ENCODE results near the gene NDOR1. TPM values are rescaled to one million over a fixed set of nuclear protein-coding genes. Genes with fewer than 3 reads are reported as not detected.

NDOR1 gene
- total RNA-seq, 2 donors from 2014 or later: 6.7 to 8.1 TPM

DNA sequence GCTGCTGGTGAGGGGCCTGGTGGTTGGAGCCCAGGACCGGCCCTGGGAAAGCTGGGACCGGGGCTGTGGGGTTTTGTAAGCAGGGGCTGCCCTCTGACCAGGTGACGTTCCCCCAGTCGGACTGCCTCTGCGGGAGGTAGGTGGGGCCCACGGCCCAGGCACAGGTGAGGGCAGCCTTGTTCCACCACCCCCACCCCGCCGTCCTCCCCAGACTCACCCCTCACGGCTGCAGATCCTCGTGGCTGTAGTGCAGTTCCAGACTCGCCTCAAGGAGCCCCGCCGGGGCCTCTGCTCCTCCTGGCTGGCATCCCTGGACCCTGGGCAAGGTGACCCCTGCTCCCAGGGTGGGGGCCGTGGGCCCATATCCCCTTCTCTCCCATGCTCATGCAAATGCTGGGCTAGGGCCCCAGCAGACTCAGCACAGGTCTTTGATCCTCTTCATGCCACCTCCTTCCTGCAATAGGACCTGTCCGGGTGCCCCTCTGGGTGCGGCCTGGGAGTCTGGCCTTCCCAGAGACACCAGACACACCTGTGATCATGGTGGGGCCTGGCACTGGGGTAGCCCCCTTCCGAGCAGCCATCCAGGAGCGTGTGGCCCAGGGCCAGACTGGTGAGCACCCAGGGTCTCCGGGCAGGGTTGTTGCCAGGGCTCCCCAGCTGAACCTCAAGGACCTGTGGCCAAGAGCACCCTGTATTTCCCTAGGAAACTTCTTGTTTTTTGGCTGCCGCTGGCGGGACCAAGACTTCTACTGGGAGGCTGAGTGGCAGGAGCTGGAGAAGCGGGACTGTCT lies 9.9 kb downstream of the NDOR1 start:
- DNase-seq (ENCODE audit: low spot score): no peak
- intact Hi-C loops (cut with DNase I): no loop called here

DNA sequence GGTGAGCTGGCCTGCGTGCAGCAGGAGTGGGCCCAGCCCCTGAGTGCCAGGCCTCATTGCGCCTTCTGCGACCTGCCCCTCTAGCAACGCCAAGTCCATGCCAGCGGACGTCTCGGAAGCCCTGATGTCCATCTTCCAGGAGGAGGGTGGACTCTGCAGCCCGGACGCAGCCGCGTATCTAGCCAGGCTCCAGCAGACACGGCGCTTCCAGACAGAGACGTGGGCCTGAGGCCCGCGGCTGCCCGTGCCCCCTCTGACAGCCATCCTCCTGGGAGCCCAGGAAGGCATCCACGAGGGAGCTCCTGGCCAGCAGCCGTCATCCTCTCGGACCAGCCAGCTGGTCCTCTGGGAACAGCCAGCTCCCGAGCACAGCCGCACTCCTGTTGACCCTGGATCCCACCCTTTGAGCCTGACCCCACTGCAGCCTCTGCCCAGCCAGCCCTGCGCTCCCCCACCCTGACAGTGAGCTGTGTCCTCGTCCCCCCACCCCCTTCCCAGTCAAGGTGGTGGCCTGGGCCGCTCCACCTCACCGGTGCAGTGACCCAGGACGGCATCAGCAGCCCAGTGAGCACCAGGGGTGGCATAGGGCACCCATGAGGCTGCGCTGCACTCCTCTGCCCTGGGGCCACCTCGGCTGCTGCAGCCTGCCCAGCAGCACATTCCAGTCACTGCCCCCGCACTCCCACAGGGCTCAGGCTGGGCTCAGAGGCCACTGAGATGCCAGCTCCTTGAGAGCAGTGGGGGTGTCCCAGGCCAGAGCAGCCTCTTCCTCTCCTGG lies 10.9 kb downstream of the NDOR1 start:
- DNase-seq (ENCODE audit: low spot score): no peak
- intact Hi-C loops (cut with DNase I): no loop called here

DNA sequence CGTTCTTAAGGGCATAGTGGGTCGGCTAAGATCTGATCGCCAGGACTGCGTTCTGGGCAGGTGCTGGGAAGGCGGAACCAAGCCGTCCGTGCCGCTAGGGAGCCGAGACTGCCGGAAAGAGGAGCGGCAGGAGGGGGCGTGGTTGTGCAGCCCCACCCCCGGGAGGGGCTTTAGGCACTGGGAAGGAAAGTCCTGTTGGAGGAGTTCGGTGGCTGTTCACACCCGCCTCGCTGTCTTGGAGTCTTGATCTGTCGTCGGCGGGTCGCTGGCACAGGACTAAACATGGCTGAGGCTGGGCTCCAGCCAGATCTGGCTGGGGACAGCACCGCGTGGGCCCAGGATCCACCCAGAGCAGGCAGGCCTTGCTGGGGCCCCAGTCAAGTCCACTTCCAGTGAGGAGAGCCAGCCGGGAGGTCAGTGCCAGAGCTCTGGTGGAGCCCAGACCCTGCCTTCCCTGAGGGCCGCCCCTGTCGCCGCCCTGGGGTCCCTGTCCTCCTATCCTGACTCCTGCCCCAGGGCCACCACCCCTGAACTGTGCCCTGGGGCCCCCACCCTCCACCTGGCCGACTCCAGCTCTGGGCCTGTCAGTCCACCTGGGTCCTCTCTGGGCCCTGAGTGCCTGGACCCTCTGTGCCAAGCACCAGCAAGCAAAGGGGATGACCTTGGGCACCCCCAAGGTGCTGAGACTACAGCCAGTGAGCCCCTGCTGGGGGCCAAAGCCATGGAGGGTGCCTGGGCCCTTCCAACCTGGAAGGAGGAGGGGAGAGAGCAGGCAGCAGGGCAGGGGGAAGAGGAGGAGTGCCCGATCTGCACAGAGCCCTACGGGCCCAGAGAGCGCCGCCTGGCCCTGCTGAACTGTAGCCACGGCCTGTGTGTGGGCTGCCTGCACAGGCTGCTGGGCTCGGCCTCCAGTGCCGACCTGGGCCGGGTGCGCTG lies 12.0 kb downstream of the NDOR1 start:
- DNase-seq (ENCODE audit: low spot score): no peak

DNA sequence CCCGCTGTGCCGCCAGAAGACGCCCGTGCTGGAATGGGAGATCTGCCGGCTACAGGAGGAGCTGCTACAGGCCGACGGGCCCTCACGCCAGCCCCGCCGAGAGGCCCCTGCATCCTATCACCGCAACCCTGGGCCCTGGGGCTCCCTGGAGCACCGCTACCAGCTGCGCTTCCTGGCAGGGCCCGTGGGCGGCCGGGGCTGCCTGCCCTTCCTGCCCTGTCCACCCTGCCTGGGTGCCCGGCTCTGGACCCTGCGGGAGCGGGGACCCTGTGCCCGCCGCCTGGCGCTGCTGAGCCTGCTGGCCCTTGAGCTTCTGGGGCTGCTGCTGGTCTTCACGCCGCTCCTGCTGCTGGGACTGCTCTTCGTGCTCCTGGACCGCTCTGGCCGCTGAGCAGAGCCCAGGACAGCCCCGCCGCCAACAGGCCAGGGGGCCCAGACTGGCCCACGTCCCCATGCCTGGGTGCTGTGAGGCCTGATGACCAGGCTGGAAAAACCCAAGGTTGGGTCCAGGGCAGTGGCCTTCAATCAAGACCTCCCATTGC lies 12.8 kb downstream of the NDOR1 start:
- intact Hi-C loops (cut with DNase I): no loop called here
- DNase-seq (ENCODE audit: low spot score): no peak

More for the DNA sequence above, 12.0 kb downstream of the NDOR1 start:
- intact Hi-C loops (cut with DNase I): no loop called here

DNA sequence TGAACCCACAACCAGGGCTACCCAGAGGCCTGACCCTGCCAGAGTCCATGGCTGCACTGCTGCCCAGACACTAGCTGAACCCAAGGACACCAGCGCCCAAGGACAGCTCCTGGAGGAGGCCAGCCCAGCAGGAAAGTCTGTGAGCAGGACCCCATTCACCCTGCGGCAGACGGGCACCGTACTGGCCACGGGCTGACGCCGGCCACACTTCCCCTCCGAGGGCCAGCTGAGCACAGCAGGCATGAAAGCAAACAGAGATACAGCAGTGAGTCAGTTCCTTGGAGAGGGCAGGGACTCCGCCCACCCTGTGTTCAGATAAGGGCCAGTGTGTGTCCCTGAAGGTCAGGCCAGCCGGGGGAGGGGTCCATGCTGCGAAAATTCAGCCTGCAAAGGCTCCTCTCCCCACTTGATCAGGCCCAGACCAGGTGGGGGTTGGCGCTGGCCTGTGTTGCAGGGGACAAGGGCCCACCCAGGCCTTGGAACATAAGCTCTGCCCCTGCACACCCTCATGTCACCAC lies 13.3 kb downstream of the NDOR1 start:
- DNase-seq (ENCODE audit: low spot score): no peak
- intact Hi-C loops (cut with DNase I): no loop called here

DNA sequence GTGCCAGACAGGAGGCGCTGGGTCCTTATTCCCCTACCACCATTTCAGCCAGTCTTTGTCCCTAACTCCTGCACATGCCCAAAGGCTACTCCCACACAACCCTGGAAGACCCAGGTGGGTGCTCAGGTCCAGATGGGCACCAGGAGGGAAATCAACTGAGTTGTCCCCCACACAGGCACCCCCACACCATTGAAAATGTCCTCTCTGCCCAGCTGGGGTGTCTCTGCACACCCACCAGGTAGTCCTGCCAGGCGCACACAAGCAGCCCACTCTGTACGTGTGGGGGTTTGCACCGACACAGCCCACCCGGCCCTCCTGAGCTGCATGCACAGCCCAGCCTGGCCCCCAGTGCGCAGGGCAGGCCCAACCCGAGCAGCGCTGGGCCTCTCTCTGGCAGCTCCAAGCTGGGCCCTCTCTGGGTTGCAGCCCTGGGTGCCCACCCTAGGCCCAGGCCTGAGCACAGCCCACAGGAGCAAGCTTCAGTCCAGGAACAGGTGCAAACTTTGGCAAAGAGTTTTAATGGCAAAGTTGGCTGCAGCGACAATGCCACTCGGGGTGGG lies 14.3 kb downstream of the NDOR1 start:
- intact Hi-C loops (cut with DNase I): no loop called here
- no peak for DNase-seq (ENCODE audit: low spot score)

DNA sequence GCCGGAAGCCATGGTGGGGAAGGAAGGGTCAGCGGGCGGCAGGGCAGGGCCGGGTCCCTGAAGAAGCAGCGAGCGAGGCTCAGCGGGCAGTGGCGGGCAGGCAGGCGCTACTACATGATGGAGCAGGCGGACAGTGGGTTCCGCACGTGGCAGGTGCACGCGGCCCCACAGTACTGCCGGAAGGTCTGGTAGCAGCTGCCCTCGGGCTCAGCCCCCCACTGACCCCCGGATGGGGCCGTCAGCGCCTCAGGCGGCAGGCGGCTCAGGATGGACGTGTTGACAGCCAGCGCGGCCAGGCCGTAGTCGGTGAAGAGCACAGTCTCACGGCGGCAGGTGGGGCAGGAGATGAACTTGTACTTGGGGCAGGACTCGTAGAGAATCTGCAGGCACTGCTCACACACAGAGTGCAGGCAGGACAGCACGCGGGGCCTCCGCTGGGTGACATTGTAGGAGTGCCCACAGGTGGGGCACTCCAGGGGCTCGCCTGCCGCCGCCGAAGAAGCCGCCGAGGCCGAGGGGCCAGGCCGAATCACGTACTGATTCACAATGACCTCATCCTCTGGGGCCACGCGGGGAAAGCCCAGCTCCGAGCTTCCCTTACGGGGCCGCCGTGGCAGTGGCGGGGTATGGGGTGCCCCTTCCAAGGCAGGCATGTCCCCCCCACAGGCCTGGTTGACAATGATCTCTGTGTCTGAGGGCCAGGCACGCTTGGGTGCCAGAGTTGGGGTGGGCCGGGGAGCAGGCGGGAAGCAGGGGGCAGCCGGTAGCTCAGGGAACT lies 15.0 kb downstream of the NDOR1 start:
- intact Hi-C loops (cut with DNase I): no loop called here
- no peak for DNase-seq (ENCODE audit: low spot score)

DNA sequence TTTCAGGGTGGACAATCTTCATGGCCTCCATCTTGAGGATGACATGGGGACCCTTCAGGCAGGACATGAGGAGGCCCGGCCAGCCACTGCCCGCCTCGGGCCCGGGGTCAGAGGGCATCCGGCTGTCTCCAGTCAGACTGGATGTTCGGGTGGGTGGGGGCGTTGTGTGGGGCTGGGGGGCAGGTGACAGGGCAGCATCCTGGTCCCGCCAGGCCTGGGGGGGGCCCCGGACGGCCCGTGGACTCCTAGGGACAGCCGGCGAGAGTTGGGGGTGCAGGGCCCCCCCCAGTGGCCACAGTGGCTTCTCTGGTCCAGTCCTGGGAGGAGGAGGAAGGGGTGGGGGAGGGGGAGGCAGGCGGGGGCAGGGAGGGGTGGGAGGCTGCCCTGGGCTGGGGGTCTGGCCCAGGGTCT lies 15.6 kb downstream of the NDOR1 start:
- intact Hi-C loops (cut with DNase I): no loop called here
- no peak for DNase-seq (ENCODE audit: low spot score)

DNA sequence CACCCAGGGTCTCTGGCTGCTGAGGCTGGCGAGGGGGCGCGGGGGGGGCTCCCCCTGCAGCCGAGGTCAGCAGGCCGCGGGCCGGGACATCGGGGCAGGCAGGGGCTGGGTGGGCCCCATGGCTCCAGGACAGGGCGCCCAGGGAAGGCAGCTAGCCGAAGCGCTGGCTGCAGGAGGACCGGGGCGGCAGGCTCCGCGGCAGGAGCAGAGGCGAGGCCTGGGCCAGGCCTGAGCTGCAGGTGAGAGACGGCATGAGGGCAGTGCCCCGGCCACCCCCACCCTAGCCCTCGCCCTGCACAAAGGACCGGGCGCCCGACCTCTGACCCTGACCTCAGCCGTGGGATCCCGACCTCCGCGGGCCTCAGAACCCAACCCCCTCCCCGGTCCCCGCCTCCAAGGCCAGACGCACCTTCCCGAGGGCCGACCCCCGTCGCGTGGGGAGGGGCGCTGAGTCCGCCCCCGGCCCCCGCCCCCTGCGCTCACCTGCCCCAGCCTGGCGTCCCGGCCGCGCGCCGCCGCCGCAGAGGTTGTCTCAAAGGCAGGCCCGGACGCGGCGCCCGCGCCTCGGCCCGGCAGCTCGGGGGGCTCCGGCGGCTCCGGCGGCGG lies 16.1 kb downstream of the NDOR1 start:
- no peak for DNase-seq (ENCODE audit: low spot score)
- intact Hi-C loops (cut with DNase I): no loop called here

DNA sequence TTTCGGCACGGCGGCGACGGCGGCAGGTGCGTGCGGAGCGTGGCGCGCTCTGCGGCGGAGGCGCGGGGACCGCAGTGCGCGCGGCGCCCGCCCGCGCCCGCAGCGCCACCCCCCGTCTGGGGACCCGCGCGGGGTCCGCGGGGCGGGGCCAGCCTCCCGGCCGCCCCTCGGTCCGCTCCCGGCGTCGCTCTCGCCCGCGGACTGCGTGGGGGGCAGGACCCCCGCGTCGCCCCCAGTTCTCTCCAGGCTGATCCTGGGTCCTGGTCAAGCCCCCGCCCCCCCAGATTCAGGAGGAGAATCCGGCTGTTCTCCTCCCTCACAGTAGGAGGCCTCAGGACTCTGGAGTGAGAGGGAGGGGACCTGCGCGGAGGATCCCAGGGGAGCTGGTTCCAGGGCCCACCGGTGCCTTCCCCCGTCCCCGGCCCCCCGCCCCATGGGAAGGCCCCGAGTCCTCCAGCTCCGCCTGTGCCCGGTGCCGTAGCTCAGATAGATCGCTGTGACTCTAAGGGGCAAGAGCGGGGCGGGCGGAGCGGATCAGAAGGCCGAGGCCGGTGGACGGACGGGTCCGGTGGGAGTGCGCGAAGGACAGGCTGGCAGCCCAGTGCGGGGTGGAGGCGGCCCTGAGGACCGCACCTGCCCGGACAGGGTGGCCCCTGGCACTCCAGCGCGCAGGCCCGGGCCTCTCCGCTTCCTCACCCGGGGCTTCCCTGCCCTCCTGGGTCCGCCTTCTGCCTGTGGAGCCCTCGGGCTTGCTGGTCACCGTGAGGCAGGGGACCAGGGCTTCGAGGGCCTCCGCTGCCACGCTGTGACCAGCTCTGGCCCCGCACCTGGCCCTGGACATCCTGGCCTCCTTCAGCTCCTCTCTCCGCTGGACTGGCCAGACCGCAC lies 16.9 kb downstream of the NDOR1 start, which contains the start of gene RNF208:
Gene RNF208 (minus strand): TSS at position 51 of the 888 bp plus-strand sequence. CDS start 1,028 bp downstream, outside the sequence.
- intact Hi-C loops (cut with DNase I): no loop called here
- no peak for DNase-seq (ENCODE audit: low spot score)

DNA sequence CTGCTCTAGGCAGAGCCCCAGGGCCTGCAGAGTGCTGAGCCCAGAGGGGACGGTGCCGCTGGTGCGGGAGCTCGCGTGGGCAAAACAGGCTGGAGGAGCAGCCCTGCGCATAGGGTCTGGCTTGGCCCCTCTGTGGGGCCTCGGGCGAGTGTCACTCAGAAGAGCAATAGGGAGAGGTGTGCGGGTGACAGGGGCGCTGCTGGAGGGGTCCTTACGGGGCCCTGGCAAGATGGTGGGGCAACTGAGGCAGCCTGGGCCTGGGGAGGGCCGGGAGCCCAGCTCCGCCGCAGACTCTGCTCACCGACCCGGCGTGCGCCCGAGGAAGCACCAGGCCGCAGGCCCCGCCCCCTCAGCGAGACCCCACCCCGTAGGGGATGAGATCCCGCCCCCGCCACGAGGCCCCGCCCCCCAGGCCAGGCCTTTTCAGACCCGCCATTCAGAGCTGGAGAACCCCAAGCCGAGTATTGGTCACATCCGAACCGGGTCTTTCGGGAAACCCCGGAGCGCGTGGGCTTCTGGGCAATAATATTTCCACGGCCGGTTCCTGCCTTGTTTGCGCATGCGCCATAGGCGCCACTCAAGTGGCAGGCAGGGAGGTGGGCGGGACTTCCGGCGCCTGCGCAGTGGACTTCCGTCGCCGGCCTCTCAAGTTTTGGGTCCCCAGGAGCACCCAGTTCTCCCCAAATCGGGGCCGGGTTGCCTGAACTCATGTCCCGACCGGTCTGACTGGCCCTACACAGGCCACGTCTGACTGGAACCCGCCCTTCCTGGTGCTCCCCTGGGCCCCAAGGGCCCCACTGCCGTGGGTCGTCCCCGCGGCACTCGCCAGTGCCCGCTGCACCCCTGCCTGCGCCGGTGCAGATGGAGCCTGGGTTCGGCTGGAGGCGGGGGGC lies 17.8 kb downstream of the NDOR1 start:
- intact Hi-C loops (cut with DNase I): no loop called here
- peak; percentile 99 for DNase-seq (ENCODE audit: low spot score)

DNA sequence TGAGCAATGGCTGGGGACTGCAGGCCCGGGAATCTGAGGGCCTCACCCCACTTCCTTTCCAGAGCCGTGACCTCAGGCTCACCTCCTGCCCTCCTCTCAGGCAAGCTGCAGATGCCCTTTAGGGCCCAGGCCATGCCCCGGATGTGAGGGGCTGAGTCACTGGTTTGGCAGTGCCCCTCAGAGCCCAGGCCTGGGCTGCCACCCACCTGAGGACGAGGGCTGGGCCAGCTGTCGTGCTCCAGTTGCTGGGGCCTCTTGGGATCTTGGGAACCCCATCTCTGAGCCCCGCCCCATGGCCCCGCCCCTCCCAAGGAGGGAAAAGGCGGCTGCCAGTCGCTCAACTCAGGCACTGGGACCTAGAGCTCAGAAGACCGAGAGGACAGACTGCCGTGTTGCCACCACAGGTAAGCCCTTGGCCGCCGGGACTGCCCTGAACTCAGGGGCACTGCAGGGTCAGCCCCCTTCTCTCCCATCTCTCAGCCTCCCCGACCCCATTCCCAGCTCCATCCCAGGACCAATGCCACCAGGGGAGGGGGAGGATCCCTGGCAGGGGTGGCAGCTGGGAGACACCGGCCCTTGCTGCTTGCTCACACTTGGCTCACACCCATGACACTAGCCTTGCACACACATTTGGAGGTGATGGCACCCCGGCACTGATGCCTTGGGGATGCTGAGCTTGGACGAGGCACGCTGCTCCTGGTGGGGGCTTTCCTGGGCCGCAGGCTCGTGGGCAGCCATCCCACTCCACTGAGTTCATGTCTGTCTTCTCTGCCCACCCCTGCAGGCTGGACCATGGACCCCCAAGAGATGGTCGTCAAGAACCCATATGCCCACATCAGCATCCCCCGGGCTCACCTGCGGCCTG lies 19.6 kb downstream of the NDOR1 start, which contains the start of gene CYSRT1:
Gene CYSRT1 (plus strand): TSS at position 345 of the 865 bp plus-strand sequence. CDS start 448 bp downstream, at position 793.
- no peak for DNase-seq (ENCODE audit: low spot score)
- intact Hi-C loops (cut with DNase I): loop anchor here (2.0 to 5.0 kb wide), 2 partner anchors 104 to 108 kb away; no protein-coding TSS in a partner anchor

DNA sequence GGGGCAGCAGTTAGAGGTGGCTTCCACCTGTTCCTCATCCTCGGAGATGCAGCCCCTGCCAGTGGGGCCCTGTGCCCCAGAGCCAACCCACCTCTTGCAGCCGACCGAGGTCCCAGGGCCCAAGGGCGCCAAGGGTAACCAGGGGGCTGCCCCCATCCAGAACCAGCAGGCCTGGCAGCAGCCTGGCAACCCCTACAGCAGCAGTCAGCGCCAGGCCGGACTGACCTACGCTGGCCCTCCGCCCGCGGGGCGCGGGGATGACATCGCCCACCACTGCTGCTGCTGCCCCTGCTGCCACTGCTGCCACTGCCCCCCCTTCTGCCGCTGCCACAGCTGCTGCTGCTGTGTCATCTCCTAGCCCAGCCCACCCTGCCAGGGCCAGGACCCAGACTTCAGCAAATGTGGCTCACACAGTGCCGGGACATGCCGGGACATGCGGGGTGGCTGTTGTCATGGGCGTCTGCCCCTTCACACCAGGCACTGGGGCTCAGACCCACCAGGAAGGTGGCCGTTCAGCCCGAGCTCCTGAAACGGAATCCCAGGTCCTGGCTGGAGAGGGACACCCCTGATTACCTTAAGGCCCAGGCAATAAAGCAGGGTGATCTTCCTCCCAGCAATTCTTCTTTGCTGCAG lies 20.3 kb downstream of the NDOR1 start:
- no peak for DNase-seq (ENCODE audit: low spot score)
- intact Hi-C loops (cut with DNase I): loop anchor here (2.0 to 5.0 kb wide), 2 partner anchors 105 to 109 kb away; no protein-coding TSS in a partner anchor
